ENCODE data around the gene SLC36A3.

Gene SLC36A3

DNA sequence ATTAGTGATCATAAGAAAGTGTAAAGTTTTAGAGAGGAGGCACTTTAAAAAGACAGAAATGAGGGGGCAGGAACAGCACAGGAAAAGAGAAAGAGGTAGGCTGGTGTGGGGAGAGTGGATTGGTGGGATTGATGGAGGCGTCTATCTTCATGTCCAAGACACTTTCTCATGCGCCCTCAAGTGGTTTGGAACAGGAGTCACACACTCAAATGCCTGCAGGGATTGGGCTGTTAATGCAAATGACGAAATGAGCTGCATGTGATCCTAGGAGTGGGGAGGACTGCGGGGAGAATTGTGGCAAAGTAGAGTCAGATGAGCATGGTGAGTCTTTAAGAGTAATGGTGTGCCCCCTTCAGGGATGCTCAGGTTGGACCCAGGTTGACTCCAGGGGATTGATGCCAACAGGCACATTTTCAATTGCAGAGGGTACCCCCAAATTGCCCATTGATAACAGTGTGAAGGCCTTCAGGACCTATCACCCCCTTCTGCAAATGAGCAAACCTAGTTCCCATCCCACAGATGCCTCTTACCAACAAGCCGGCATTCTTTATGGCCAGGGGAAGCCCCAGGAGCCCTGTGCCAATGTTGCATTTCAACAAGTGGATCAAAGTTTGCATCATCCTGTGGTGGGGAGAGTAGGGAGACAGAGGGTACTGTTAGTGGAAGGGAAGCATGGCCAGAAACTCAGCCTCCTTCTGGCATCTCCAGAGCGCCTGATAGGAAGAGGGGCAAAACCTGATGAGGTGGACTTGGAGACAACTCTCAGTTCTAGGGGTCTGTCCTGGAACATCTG lies 5.3 kb downstream of the SLC36A3 start:
- no peak for DNase-seq (ENCODE audit: low spot score)

DNA sequence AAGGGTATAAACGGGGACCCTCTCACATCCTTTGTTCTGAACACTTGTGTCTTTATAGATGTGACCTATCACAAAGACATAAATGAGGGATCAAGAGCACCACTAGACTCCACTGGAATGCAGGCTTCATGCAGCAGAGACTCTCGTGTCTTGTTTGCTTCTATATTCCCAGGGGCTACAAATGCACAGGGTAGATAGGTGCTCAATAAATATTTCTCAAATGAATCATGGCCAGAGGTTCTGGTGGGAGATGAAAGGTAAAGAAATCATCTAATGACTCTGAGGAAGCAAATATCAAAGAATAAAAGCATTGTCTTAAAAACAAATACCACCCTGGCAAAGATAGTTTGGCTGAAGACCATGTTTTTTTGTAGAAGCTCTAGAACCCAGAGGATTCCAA lies 6.6 kb downstream of the SLC36A3 start:
- DNase-seq (ENCODE audit: low spot score) = no peak

- no peak for DNase-seq (ENCODE audit: low spot score)
Observed at GRCh38 chr5:151296478-151296830, 7.1 kb downstream of the SLC36A3 start.

GRCh38 chr5:151295791-151296477 lies 7.6 kb downstream of the SLC36A3 start:
- DNase-seq (ENCODE audit: low spot score) = no peak

GRCh38 chr5:151295138-151295537 lies 8.4 kb downstream of the SLC36A3 start:
- no peak for DNase-seq (ENCODE audit: low spot score)

- no peak for DNase-seq (ENCODE audit: low spot score)
Observed at GRCh38 chr5:151293624-151294023, 9.9 kb downstream of the SLC36A3 start.

GRCh38 chr5:151288180-151288579 lies 15.4 kb downstream of the SLC36A3 start:
- no peak for DNase-seq (ENCODE audit: low spot score)

GRCh38 chr5:151286246-151286645 lies 17.3 kb downstream of the SLC36A3 start:
- DNase-seq (ENCODE audit: low spot score) = no peak

DNA sequence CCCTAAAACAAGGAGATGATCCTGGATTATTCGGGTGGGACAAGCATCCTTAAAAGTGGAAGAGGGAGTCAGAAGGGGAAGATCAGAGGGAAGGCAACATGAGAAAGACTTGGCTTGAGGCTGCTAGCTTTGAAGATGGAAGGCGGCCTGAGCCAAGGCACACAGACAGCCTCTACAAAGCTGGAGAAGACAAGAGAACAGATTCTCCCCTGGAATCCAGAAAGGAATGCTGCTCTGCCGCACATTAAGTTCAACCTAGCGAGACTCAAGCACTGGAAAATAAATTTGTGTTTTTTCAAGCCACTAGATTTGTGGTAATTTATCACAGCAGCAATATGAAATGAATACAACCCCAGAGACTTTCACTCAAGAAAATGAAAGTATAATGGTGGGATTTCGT lies 17.9 kb downstream of the SLC36A3 start:
- no peak for DNase-seq (ENCODE audit: low spot score)

GRCh38 chr5:151284392-151284967 lies 19.1 kb downstream of the SLC36A3 start:
- no peak for DNase-seq (ENCODE audit: low spot score)

DNA sequence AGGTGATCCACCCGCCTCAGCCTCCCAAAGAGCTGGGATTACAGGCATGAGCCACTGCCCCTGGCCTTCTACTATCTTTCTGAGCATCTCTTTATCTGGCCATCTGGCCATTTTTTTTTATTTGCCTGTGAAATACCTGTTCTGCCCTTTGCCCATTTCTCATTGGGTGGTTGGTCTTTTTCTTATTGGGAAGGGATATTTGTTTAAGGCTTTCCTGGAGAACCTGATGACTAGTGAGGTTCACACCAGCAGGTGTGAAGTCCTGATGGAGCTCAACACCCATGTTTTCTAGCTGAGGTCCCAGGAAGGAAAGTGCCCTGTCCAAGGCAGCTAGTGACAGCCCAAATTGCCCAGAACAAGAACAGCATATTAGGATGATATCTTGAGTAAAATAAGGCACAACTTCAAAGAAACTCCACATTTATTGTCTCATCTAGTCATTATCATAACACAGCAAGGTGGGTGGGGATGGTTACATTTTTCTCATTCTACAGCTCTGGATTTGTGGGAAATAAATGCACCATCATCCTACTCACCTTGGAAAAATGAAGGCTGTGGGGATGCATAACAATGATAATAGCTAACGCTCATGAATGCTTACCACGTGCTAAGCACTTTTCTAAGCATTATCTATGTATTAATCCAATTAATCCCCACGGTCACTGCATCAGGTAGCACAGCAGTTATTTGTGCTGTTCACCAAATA lies 20.3 kb downstream of the SLC36A3 start:
- DNase-seq (ENCODE audit: low spot score) = no peak

GRCh38 chr5:151281001-151281639 lies 22.4 kb downstream of the SLC36A3 start:
- no peak for DNase-seq (ENCODE audit: low spot score)

DNA sequence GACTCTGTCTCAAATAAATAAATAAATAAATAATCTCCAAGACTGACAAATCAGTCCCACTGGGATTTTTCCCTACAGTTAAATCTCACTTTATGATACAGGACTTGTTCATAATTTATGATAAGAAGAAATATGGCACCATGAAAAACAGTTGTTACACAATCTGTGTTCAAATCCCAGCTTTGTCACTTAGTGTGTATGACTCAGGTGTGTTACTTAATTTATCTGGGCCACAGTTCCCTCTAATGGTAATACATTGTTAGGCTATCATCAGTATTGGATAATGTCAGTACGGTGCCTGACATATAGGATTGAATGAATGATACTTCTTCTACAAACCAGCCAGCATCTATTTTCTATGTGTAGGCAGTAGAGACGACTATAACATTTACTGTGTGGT lies 23.1 kb downstream of the SLC36A3 start:
- DNase-seq (ENCODE audit: low spot score) = no peak

DNA sequence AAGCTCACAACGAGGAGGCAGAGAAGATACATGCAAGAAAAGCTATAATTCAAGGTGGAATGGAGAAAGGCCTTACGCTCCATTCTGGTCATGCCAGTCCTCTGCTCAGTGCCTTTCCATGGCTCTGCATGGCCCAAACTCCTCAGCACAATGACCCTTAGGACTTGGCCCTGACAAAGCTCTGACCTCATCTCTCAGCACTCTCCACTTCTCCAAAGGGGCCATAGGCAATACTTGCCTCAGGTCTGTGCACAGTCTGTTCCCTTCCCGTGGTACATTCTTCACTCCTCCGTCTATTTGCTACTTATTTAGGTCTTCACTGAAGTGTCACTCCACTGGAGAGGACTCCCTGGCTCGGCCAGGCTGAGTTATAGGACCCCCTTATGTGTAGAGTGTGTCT lies 24.7 kb downstream of the SLC36A3 start:
- DNase-seq (ENCODE audit: low spot score) = no peak

GRCh38 chr5:151275803-151276202 lies 27.8 kb downstream of the SLC36A3 start:
- no peak for DNase-seq (ENCODE audit: low spot score)

- no peak for DNase-seq (ENCODE audit: low spot score)
Observed at GRCh38 chr5:151274666-151275065, 28.9 kb downstream of the SLC36A3 start.

GRCh38 chr5:151271336-151271735 lies 32.2 kb downstream of the SLC36A3 start:
- DNase-seq (ENCODE audit: low spot score) = no peak

GRCh38 chr5:151270599-151270998 lies 33.0 kb downstream of the SLC36A3 start:
- no peak for DNase-seq (ENCODE audit: low spot score)

DNA sequence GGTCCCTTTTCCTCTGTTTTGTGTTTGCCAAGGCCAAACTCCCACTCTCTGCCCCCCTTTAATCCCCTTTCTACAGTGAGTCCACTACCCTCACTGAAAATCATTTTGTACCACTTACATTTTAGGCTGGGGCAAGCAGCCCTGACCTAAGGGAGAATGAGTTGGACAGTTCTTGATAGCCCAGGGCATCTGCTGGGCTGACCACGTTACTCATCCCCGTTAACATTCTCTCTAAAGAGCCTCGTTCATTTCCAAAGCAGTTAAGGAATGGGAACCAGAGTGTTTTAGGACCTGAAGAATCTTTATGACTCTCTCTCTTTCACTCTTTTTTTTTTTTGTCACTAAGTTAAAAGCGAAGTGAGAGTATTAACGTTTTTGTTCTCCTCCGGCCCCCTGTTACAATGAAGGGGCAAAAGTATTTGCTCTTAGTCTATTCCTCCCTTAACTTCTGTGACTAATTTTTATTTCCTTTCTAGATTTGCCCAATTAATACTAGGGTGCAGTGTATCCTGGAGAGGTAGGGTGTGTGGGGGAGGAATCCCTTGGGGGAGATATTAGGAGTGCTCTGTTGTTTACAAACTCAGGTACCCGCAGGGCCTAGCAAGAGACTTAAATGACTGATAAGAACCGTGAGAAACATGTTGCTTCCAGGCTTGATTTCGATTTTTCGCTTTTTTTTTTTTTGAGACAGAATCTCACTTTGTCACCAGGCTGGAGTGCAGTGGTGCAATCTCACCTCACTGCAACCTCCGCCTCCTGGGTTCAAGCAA lies 35.9 kb downstream of the SLC36A3 start:
- no peak for DNase-seq (ENCODE audit: low spot score)

GRCh38 chr5:151264113-151264512 lies 39.5 kb downstream of the SLC36A3 start:
- DNase-seq (ENCODE audit: low spot score) = no peak

DNA sequence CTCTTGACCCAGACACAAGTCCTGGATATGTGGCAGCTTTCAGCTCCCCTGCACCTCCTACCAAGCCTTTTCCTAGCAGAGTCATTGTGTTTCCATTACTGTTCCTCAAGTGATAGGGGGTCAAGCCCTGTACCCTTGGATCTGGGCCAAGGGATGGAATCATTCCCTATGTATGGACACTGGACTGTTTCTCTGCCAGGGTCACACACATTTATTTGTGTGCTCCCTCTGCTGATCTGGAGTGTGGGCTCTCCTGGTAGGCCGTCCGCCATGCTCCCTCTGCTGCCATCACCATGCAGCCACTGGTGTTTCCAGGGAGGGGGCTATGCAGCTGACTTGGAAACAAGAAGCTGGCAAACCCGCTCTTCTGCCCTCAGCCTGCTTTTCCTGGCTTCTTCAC lies 41.0 kb downstream of the SLC36A3 start:
- DNase-seq (ENCODE audit: low spot score) = no peak

Measured in putamen (tissue), 1 donor.